Mucosa of stomach (tissue), 1 donor: ENCODE measurements around the gene SUN5.
"Not testable (repeated sequence)": the region's sequence is repeated elsewhere in the genome, so short reads cannot be mapped to it uniquely, and the experiment has no call there.

Source experiments
- H3K27me3 ChIP-seq: one replicate; pipeline ENCODE4 v1.7.0; 2013; ENCODE audit warnings: mild to moderate bottlenecking, low read length; ENCODE audit not compliant: control insufficient read depth, insufficient read depth
- H3K36me3 ChIP-seq: one replicate; pipeline ENCODE4 v1.7.0; 2013; ENCODE audit warnings: low read length; ENCODE audit not compliant: control insufficient read depth, insufficient read depth
- H3K4me1 ChIP-seq: one replicate; pipeline ENCODE4 v1.7.0; 2013; ENCODE audit warnings: mild to moderate bottlenecking, low read length; ENCODE audit not compliant: control insufficient read depth, insufficient read depth
- H3K4me3 ChIP-seq: one replicate; pipeline ENCODE4 v1.7.0; 2013; ENCODE audit warnings: low read length
- H3K9ac ChIP-seq: one replicate; pipeline ENCODE4 v1.7.0; 2013; ENCODE audit warnings: mild to moderate bottlenecking, low read length, moderate library complexity
- H3K9me3 ChIP-seq: one replicate; pipeline ENCODE4 v1.7.0; 2013; ENCODE audit warnings: mild to moderate bottlenecking, low read length, moderate library complexity; ENCODE audit not compliant: control insufficient read depth
- donor health status: Pancreatic carcinoma.

The SUN5 gene

GRCh38 chr20:32950539-32950938 lies 53.7 kb downstream of the SUN5 start:
- H3K9ac ChIP-seq, H3K27me3 ChIP-seq: not testable (repeated sequence)

GRCh38 chr20:32946629-32947028 lies 57.6 kb downstream of the SUN5 start:
- H3K27me3 ChIP-seq, result no peaks in the 10 kb centered on the region
- H3K9ac ChIP-seq, result no peak overlapping the region
- H3K4me1 ChIP-seq, result no peaks in the 10 kb centered on the region
- H3K9me3 ChIP-seq, result no peaks in the 10 kb centered on the region
- H3K4me3 ChIP-seq, result no peak overlapping the region
- H3K36me3 ChIP-seq, result no peaks in the 10 kb centered on the region

More at GRCh38 chr20:32950539-32950938, 53.7 kb downstream of the SUN5 start:
- not testable (repeated sequence) for H3K9me3 ChIP-seq, H3K4me3 ChIP-seq, H3K36me3 ChIP-seq, H3K4me1 ChIP-seq

- Histone ChIP-seq H3K9ac (no peak overlapping the region), H3K9me3 (no peaks in the 10 kb centered on the region), H3K36me3 (no peaks in the 10 kb centered on the region)
Observed at GRCh38 chr20:32945710-32946221, 58.5 kb downstream of the SUN5 start.

GRCh38 chr20:32943490-32944052 lies 60.7 kb downstream of the SUN5 start:
- H3K4me1 ChIP-seq, result no peaks in the 10 kb centered on the region
- no peak overlapping the region for H3K9ac ChIP-seq
- no peak overlapping the region for H3K4me3 ChIP-seq
- no peaks in the 10 kb centered on the region for H3K27me3 ChIP-seq
- no peaks in the 10 kb centered on the region for H3K36me3 ChIP-seq
- H3K9me3 ChIP-seq, result no peaks in the 10 kb centered on the region

More at GRCh38 chr20:32945710-32946221, 58.5 kb downstream of the SUN5 start:
- no peaks in the 10 kb centered on the region for H3K27me3 ChIP-seq
- H3K4me1 ChIP-seq, result no peaks in the 10 kb centered on the region
- H3K4me3 ChIP-seq, result no peak overlapping the region

- Histone ChIP-seq H3K27me3 (no peaks in the 10 kb centered on the region), H3K36me3 (no peaks in the 10 kb centered on the region), H3K4me3 (no peak overlapping the region), H3K4me1 (no peaks in the 10 kb centered on the region), H3K9ac (no peak overlapping the region), H3K9me3 (no peaks in the 10 kb centered on the region)
Observed at GRCh38 chr20:32941155-32941885, 62.9 kb downstream of the SUN5 start.

- H3K4me1 ChIP-seq, result no peaks in the 10 kb centered on the region
- no peaks in the 10 kb centered on the region for H3K9me3 ChIP-seq
Observed at GRCh38 chr20:32934580-32934979, 69.7 kb downstream of the SUN5 start.

More at GRCh38 chr20:32934580-32934979, 69.7 kb downstream of the SUN5 start:
- Histone ChIP-seq H3K36me3 (no peaks in the 10 kb centered on the region), H3K9ac (no peak overlapping the region), H3K27me3 (no peaks in the 10 kb centered on the region), H3K4me3 (no peak overlapping the region)
